ENCODE data around the gene ACSM3.
"Not testable (repeated sequence)": the region's sequence is repeated elsewhere in the genome, so short reads cannot be mapped to it uniquely, and the experiment has no call there.

ACSM3 gene

DNA sequence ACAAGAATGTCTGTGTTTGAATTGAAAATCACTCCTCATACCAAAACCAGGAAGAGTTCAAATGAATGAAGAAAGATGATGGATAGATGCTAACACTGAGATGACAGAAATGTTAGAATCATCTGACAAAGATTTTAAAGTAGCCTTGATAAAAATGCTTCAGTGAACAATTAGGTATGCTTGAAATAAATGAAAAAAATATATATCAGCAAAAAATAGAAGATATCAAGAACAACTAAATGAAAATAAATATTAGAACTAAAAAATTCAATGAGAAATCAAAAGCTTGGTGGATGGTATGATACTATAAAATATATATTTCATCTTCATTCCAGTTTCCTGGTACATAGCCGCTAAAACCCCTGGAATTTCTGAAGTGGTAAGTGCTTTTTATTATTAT is 8.6 kb upstream of the ACSM3 start:
- Histone ChIP-seq H2AFZ (ENCODE audit: low read depth, low read length, severe bottlenecking) (no peak overlapping the region), H3K9me2 (replicated peaks; ENCODE audit: insufficient read depth, low read length) (no peaks in the 10 kb centered on the region), H3K79me2 (ENCODE audit: insufficient read depth, low read length) (no peaks in the 10 kb centered on the region), H3K27me3 (ENCODE audit: low read length) (0 out of 2 replicates have a peak, but pooled peaks cover 3% of the 10 kb centered on the region), H3K27ac (ENCODE audit: low read depth, low read length) (no peak overlapping the region), H4K20me1 (ENCODE audit: low read depth, low read length) (no peaks in the 10 kb centered on the region), H3K9ac (ENCODE audit: low read length) (no peak overlapping the region), H3K4me3 (ENCODE audit: insufficient read depth, low read length, poor library complexity, severe bottlenecking) (no peak overlapping the region), H3K9me3 (ENCODE audit: insufficient read depth, low read length) (no peaks in the 10 kb centered on the region), H3F3A (ENCODE audit: insufficient read depth) (no peaks in the 10 kb centered on the region), H3K36me3 (ENCODE audit: low read length) (no peaks in the 10 kb centered on the region), H3K4me2 (ENCODE audit: low read depth, low read length, poor library complexity, severe bottlenecking) (no peak overlapping the region)
- TF ChIP-seq EZH2phosphoT487 (conservative IDR thresholded peaks at IDR 0.05; ENCODE audit: low read length), result no peak
- TF ChIP-seq, protein P1, sequence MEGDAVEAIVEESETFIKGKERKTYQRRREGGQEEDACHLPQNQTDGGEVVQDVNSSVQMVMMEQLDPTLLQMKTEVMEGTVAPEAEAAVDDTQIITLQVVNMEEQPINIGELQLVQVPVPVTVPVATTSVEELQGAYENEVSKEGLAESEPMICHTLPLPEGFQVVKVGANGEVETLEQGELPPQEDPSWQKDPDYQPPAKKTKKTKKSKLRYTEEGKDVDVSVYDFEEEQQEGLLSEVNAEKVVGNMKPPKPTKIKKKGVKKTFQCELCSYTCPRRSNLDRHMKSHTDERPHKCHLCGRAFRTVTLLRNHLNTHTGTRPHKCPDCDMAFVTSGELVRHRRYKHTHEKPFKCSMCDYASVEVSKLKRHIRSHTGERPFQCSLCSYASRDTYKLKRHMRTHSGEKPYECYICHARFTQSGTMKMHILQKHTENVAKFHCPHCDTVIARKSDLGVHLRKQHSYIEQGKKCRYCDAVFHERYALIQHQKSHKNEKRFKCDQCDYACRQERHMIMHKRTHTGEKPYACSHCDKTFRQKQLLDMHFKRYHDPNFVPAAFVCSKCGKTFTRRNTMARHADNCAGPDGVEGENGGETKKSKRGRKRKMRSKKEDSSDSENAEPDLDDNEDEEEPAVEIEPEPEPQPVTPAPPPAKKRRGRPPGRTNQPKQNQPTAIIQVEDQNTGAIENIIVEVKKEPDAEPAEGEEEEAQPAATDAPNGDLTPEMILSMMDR (IDR thresholded peaks at IDR 0.05; ENCODE audit: insufficient read depth, low read length, poor library complexity, severe bottlenecking), result no peak

GRCh38 chr16:20755799-20756198 is 8.0 kb upstream of the ACSM3 start:
- not testable (repeated sequence) for H3K9ac ChIP-seq (ENCODE audit: low read length); H3K9me2 ChIP-seq (replicated peaks; ENCODE audit: insufficient read depth, low read length); H3K27me3 ChIP-seq (ENCODE audit: low read length); H4K20me1 ChIP-seq (ENCODE audit: low read depth, low read length); H3K9me3 ChIP-seq (ENCODE audit: insufficient read depth, low read length); H3K27ac ChIP-seq (ENCODE audit: low read depth, low read length); H2AFZ ChIP-seq (ENCODE audit: low read depth, low read length, severe bottlenecking); H3K4me2 ChIP-seq (ENCODE audit: low read depth, low read length, poor library complexity, severe bottlenecking); H3K79me2 ChIP-seq (ENCODE audit: insufficient read depth, low read length); H3K4me3 ChIP-seq (ENCODE audit: insufficient read depth, low read length, poor library complexity, severe bottlenecking); H3F3A ChIP-seq (ENCODE audit: insufficient read depth); H3K36me3 ChIP-seq (ENCODE audit: low read length)

DNA sequence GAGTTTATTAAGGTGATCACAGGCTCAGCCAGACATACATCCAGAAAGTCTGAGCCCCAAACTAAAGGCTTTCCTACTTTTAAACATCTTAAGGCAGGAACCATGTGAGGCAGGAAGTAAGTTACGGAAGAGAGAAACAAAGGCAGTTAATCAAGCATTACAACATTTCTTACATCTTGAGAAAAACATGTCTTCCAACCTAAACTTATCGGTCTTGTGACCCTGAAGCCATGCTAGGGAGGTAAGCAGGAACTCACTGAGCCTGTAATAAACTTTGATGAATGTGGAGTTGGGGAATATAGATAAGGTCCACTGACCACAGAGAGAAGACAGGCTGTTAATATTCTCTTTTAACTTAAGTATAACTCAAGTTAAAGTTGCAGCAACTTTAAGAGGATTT is 3.5 kb upstream of the ACSM3 start:
- H3K9ac ChIP-seq (ENCODE audit: low read length), result no peak overlapping the region

DNA sequence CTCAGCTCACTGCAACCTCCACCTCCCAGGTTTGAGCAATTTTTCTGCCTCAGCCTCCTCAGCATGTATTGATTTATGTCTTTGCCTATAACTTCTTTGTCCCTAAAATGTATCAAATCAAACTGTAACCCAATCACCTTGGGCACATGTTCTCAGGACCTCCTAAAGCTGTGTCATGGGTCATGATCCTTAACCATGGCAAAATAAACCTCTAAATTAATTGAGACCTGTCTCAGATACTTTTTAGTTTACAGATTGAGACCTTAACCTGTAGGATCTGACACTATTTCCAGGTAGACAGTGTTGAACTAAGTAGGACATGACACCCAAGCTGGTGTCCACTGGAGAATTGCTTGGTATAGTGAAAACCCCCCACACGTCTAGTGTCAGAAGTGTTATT is 2.6 kb upstream of the ACSM3 start:
- H3K4me3 ChIP-seq (ENCODE audit: insufficient read depth, low read length, poor library complexity, severe bottlenecking), result no peak overlapping the region
- no peak overlapping the region for H3K27ac ChIP-seq (ENCODE audit: low read depth, low read length)
- H3F3A ChIP-seq (ENCODE audit: insufficient read depth), result no peaks in the 10 kb centered on the region
- no peaks in the 10 kb centered on the region for H3K9me2 ChIP-seq (replicated peaks; ENCODE audit: insufficient read depth, low read length)
- H3K4me2 ChIP-seq (ENCODE audit: low read depth, low read length, poor library complexity, severe bottlenecking), result no peak overlapping the region
- H3K9me3 ChIP-seq (ENCODE audit: insufficient read depth, low read length), result no peaks in the 10 kb centered on the region
- no peaks in the 10 kb centered on the region for H4K20me1 ChIP-seq (ENCODE audit: low read depth, low read length)
- no peak overlapping the region for H2AFZ ChIP-seq (ENCODE audit: low read depth, low read length, severe bottlenecking)
- H3K36me3 ChIP-seq (ENCODE audit: low read length), result no peaks in the 10 kb centered on the region
- H3K79me2 ChIP-seq (ENCODE audit: insufficient read depth, low read length), result no peaks in the 10 kb centered on the region
- H3K27me3 ChIP-seq (ENCODE audit: low read length), result no peaks in the 10 kb centered on the region
- no peak for TF ChIP-seq EZH2phosphoT487 (conservative IDR thresholded peaks at IDR 0.05; ENCODE audit: low read length)
- TF ChIP-seq, protein P1 (IDR thresholded peaks at IDR 0.05; ENCODE audit: insufficient read depth, low read length, poor library complexity, severe bottlenecking), result no peak
- no peak overlapping the region for H3K9ac ChIP-seq (ENCODE audit: low read length)

More for the DNA sequence above, 3.5 kb upstream of the ACSM3 start:
- Histone ChIP-seq H3F3A (ENCODE audit: insufficient read depth) (no peaks in the 10 kb centered on the region), H3K36me3 (ENCODE audit: low read length) (no peaks in the 10 kb centered on the region), H3K27ac (ENCODE audit: low read depth, low read length) (no peak overlapping the region), H3K9me2 (replicated peaks; ENCODE audit: insufficient read depth, low read length) (no peaks in the 10 kb centered on the region), H4K20me1 (ENCODE audit: low read depth, low read length) (no peaks in the 10 kb centered on the region), H3K4me3 (ENCODE audit: insufficient read depth, low read length, poor library complexity, severe bottlenecking) (no peak overlapping the region), H3K4me2 (ENCODE audit: low read depth, low read length, poor library complexity, severe bottlenecking) (no peak overlapping the region), H3K79me2 (ENCODE audit: insufficient read depth, low read length) (no peaks in the 10 kb centered on the region), H3K9me3 (ENCODE audit: insufficient read depth, low read length) (no peaks in the 10 kb centered on the region), H3K27me3 (ENCODE audit: low read length) (no peaks in the 10 kb centered on the region), H2AFZ (ENCODE audit: low read depth, low read length, severe bottlenecking) (no peak overlapping the region)
- TF ChIP-seq, protein P1 (IDR thresholded peaks at IDR 0.05; ENCODE audit: insufficient read depth, low read length, poor library complexity, severe bottlenecking), result no peak
- no peak for TF ChIP-seq EZH2phosphoT487 (conservative IDR thresholded peaks at IDR 0.05; ENCODE audit: low read length)
